ENCODE data around the gene VASP. TPM values are rescaled to one million over a fixed set of nuclear protein-coding genes. Genes with fewer than 3 reads are reported as not detected.

The VASP gene
- total and polyA plus RNA-seq, 2 experiments from 2014 or later: 60.3 to 147 TPM

GRCh38 chr19:45469945-45470761 is 37.1 kb upstream of the VASP start:
- peaks cover 45% of the 10 kb centered on the region for H3K27me3 Mint-ChIP-seq (ENCODE audit: insufficient read depth, low read depth, poor library complexity)

More at GRCh38 chr19:45469945-45470761, 37.1 kb upstream of the VASP start:
- TF ChIP-seq POLR2AphosphoS5 (IDR thresholded peaks at IDR 0.05; ENCODE audit: low read depth) (no peak), STAT1 (IDR thresholded peaks at IDR 0.05; ENCODE audit: unreplicated experiment) (no peak), EZH2phosphoT487 (IDR thresholded peaks at IDR 0.05; ENCODE audit: unreplicated experiment) (no peak), JUNB (IDR thresholded peaks at IDR 0.05; ENCODE audit: unreplicated experiment) (no peak), ZNF114 (CRISPR knock-in tag; IDR thresholded peaks at IDR 0.05) (no peak), CTCF (conservative IDR thresholded peaks at IDR 0.05; ENCODE audit: low read depth in 2 of 2) (no peak), CREB1 (CRISPR knock-in tag; IDR thresholded peaks at IDR 0.05; ENCODE audit: low read depth) (no peak), ETS1 (IDR thresholded peaks at IDR 0.05) (no peak), EZH2 (IDR thresholded peaks at IDR 0.05; ENCODE audit: low read depth, unreplicated experiment) (no peak), NANOG (IDR thresholded peaks at IDR 0.05; ENCODE audit: borderline replicate concordance) (no peak), REST (IDR thresholded peaks at IDR 0.05; ENCODE audit: unreplicated experiment) (no peak), ZNF462 (CRISPR knock-in tag; IDR thresholded peaks at IDR 0.05) (no peak)
- Mint-ChIP-seq H3K9me3 (no peaks in the 10 kb centered on the region), H3K4me3 (peak overlapping the region; percentile 87), H3K4me1 (peaks cover 34% of the 10 kb centered on the region), H3K36me3 (ENCODE audit: low read depth) (no peaks in the 10 kb centered on the region; the same call in 2 of the 3 replicates), H3K27ac (peak overlapping the region; percentile 98)
- no peaks in the 10 kb centered on the region for H4K20me1 ChIP-seq (replicated peaks; ENCODE audit: insufficient read depth)
- peaks cover 17% of the 10 kb centered on the region for H3F3A ChIP-seq (replicated peaks; ENCODE audit: low read depth)
- peaks cover 25% of the 10 kb centered on the region; the same call in 1 of the 2 replicates for H3K4me1 ChIP-seq (ENCODE audit: insufficient read depth)
- H3K36me3 ChIP-seq (ENCODE audit: insufficient read depth): no peaks in the 10 kb centered on the region
- H3K79me2 ChIP-seq (replicated peaks; ENCODE audit: insufficient read depth): no peaks in the 10 kb centered on the region
- peak overlapping the region; percentile 96 for H3K4me2 ChIP-seq
- H3K27me3 ChIP-seq (ENCODE audit: insufficient read depth): peaks cover 62% of the 10 kb centered on the region
- H3K27ac ChIP-seq (ENCODE audit: low read depth): no peak overlapping the region
- ATAC-seq (no peak), DNase-seq (ENCODE audit: low spot score) (no peak)
- H2AFZ ChIP-seq: peak overlapping the region; percentile 38; the same call in 1 of the 2 replicates
- H3K4me3 ChIP-seq: peak overlapping the region; percentile 95
- H3K9me2 ChIP-seq (ENCODE audit: insufficient read depth): no peaks in the 10 kb centered on the region

Measured in GM23338 (cell line).